ENCODE results near the gene OLFM1.
"Not testable (repeated sequence)": the region's sequence is repeated elsewhere in the genome, so short reads cannot be mapped to it uniquely, and the experiment has no call there.

The OLFM1 gene

GRCh38 chr9:135155396-135155795 lies 67.9 kb downstream of the OLFM1 start:
- no peak for DNase-seq
- no peak for ATAC-seq

- no peak for ATAC-seq
- DNase-seq: peak; percentile 21
Observed at GRCh38 chr9:135156525-135157510, 69.3 kb downstream of the OLFM1 start.

- DNase-seq (no peak), ATAC-seq (no peak)
Observed at GRCh38 chr9:135157856-135158563, 70.5 kb downstream of the OLFM1 start.

- DNase-seq (no peak), ATAC-seq (no peak)
Observed at GRCh38 chr9:135158564-135158937, 71.1 kb downstream of the OLFM1 start.

GRCh38 chr9:135159801-135160200 lies 72.3 kb downstream of the OLFM1 start:
- no peak for DNase-seq
- no peak for ATAC-seq

- no peak for DNase-seq
- ATAC-seq: no peak
Observed at GRCh38 chr9:135160862-135161261, 73.4 kb downstream of the OLFM1 start.

GRCh38 chr9:135162599-135162998 lies 75.1 kb downstream of the OLFM1 start:
- not testable (repeated sequence) for DNase-seq, ATAC-seq

- DNase-seq (no peak), ATAC-seq (no peak)
Observed at GRCh38 chr9:135163023-135163780, 75.7 kb downstream of the OLFM1 start.

GRCh38 chr9:135164036-135164435 lies 76.6 kb downstream of the OLFM1 start:
- ATAC-seq (no peak), DNase-seq (no peak)

- no peak for DNase-seq
- no peak for ATAC-seq
Observed at GRCh38 chr9:135165003-135165711, 77.7 kb downstream of the OLFM1 start.

GRCh38 chr9:135165756-135166519 lies 78.5 kb downstream of the OLFM1 start:
- DNase-seq (no peak), ATAC-seq (no peak)

GRCh38 chr9:135166565-135166964 lies 79.1 kb downstream of the OLFM1 start:
- DNase-seq (no peak), ATAC-seq (no peak)

GRCh38 chr9:135167356-135167755 lies 79.9 kb downstream of the OLFM1 start:
- ATAC-seq (no peak), DNase-seq (no peak)

GRCh38 chr9:135167849-135168655 lies 80.6 kb downstream of the OLFM1 start:
- ATAC-seq (no peak), DNase-seq (no peak)

- DNase-seq (no peak), ATAC-seq (no peak)
Observed at GRCh38 chr9:135169709-135170226, 82.3 kb downstream of the OLFM1 start.

GRCh38 chr9:135170535-135170934 lies 83.1 kb downstream of the OLFM1 start:
- DNase-seq: no peak
- no peak for ATAC-seq
